ENCODE measurements around the gene SH3D21.

- TF ChIP-seq CTCF (conservative IDR thresholded peaks at IDR 0.05; ENCODE audit: low read length): no peak
- no peak for TF ChIP-seq EZH2phosphoT487 (IDR thresholded peaks at IDR 0.05; ENCODE audit: borderline replicate concordance, low read depth, low read length)
Measured at GRCh38 chr1:36365381-36365780, 59.2 kb downstream of the SH3D21 start.
